DOHH2 (cell line): ENCODE data around the gene ZYX.

Experiments
- EZH2phosphoT487 ChIP-seq: fragments of 200-600 bp; sonication (generic); IDR thresholded peaks from 2 replicates; pipeline ENCODE4 v1.6.1; 2017; ENCODE audit warnings: borderline replicate concordance, mild to moderate bottlenecking, antibody characterized with exemption, low read length, moderate library complexity, mixed read lengths
- TF ChIP-seq, protein P1 (sequence below): fragments of 200-600 bp; sonication (generic); IDR thresholded peaks from one replicate; pipeline ENCODE4 v1.5.1; 2014; ENCODE audit warnings: antibody characterized with exemption, mild to moderate bottlenecking, low read depth, low read length; ENCODE audit not compliant: poor library complexity, severe bottlenecking

DNA sequence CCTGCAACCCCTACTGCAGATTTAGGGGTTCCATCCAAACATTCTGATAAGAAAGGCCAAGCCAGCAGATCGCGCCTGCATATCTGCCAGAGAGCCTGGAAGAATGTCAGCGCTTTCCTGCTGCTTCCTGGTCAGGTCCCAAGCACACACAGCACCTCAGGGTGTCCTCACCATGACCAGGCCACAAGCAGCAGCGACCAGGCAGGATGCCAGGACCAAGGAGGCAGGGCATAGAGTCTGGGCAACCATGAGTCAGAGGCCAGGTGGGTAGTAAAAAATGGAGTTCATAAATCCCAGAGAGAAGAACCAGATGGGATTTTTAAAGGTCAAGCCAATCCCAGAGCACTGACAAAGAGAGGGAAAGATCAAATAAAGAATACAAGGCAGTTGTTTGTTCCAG is 13.2 kb upstream of the ZYX start:
- TF ChIP-seq, protein P1, sequence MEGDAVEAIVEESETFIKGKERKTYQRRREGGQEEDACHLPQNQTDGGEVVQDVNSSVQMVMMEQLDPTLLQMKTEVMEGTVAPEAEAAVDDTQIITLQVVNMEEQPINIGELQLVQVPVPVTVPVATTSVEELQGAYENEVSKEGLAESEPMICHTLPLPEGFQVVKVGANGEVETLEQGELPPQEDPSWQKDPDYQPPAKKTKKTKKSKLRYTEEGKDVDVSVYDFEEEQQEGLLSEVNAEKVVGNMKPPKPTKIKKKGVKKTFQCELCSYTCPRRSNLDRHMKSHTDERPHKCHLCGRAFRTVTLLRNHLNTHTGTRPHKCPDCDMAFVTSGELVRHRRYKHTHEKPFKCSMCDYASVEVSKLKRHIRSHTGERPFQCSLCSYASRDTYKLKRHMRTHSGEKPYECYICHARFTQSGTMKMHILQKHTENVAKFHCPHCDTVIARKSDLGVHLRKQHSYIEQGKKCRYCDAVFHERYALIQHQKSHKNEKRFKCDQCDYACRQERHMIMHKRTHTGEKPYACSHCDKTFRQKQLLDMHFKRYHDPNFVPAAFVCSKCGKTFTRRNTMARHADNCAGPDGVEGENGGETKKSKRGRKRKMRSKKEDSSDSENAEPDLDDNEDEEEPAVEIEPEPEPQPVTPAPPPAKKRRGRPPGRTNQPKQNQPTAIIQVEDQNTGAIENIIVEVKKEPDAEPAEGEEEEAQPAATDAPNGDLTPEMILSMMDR, result no peak
- no peak for TF ChIP-seq EZH2phosphoT487
